ENCODE measurements around the gene RLN1.

- no peak for TF ChIP-seq CEBPB (IDR thresholded peaks at IDR 0.05; ENCODE audit: low read depth, low read length)
- TF ChIP-seq, protein P1, sequence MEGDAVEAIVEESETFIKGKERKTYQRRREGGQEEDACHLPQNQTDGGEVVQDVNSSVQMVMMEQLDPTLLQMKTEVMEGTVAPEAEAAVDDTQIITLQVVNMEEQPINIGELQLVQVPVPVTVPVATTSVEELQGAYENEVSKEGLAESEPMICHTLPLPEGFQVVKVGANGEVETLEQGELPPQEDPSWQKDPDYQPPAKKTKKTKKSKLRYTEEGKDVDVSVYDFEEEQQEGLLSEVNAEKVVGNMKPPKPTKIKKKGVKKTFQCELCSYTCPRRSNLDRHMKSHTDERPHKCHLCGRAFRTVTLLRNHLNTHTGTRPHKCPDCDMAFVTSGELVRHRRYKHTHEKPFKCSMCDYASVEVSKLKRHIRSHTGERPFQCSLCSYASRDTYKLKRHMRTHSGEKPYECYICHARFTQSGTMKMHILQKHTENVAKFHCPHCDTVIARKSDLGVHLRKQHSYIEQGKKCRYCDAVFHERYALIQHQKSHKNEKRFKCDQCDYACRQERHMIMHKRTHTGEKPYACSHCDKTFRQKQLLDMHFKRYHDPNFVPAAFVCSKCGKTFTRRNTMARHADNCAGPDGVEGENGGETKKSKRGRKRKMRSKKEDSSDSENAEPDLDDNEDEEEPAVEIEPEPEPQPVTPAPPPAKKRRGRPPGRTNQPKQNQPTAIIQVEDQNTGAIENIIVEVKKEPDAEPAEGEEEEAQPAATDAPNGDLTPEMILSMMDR (conservative IDR thresholded peaks at IDR 0.05; ENCODE audit: low read depth, low read length) = no peak
- TF ChIP-seq POLR2A (IDR thresholded peaks at IDR 0.05; ENCODE audit: low read depth, low read length) = no peak
- TF ChIP-seq MXI1 (IDR thresholded peaks at IDR 0.05; ENCODE audit: borderline replicate concordance, low read depth, low read length) = no peak
- TF ChIP-seq, protein P2, sequence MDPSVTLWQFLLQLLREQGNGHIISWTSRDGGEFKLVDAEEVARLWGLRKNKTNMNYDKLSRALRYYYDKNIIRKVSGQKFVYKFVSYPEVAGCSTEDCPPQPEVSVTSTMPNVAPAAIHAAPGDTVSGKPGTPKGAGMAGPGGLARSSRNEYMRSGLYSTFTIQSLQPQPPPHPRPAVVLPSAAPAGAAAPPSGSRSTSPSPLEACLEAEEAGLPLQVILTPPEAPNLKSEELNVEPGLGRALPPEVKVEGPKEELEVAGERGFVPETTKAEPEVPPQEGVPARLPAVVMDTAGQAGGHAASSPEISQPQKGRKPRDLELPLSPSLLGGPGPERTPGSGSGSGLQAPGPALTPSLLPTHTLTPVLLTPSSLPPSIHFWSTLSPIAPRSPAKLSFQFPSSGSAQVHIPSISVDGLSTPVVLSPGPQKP (IDR thresholded peaks at IDR 0.05; ENCODE audit: borderline replicate concordance, low read depth, low read length) = no peak
- no peak for TF ChIP-seq RFX5 (IDR thresholded peaks at IDR 0.05; ENCODE audit: low read depth, low read length)
- TF ChIP-seq RCOR1 (IDR thresholded peaks at IDR 0.05; ENCODE audit: insufficient replicate concordance, low read length) = no peak
- no peak for TF ChIP-seq BHLHE40 (IDR thresholded peaks at IDR 0.05; ENCODE audit: low read depth, low read length)
- TF ChIP-seq FOS (IDR thresholded peaks at IDR 0.05; ENCODE audit: low read depth, low read length) = no peak
- no peak for TF ChIP-seq CHD1 (IDR thresholded peaks at IDR 0.05; ENCODE audit: low read depth, low read length)
- TF ChIP-seq MAZ (IDR thresholded peaks at IDR 0.05; ENCODE audit: borderline replicate concordance, low read depth, low read length) = no peak
- TF ChIP-seq NFE2L2 (IDR thresholded peaks at IDR 0.05; ENCODE audit: low read depth, low read length) = no peak
These were observed 35.4 kb upstream of the RLN1 start for GRCh38 chr9:5375091-5375490.

Measured in IMR-90 (cell line).